ENCODE data around the gene JRKL. TPM values are rescaled to one million over a fixed set of nuclear protein-coding genes. Genes with fewer than 3 reads are reported as not detected.

Gene JRKL
- total RNA-seq, 4 donors from 2014 or later, result 2.4 to 27.7 (median 7.5) TPM

GRCh38 chr11:96342961-96343711, 46.7 kb upstream of the JRKL start, which contains the start of gene MAML2:
Gene MAML2 (minus strand): TSS chr11:96343195. CDS start chr11:96341895, 1,300 bp downstream.
- Histone ChIP-seq H3K9me3 (no peaks in the 10 kb centered on the region), H3K27ac (peak within 1 kb of the TSS; percentile 84 to 94), H3K36me3 (no peaks in the 10 kb centered on the region), H3K4me3 (peak within 1 kb of the TSS; percentile 49 to 61), H3K4me1 (no peaks in the 10 kb centered on the region), H3K27me3 (no peaks in the 10 kb centered on the region)
- peak; percentile 93 for DNase-seq
- intact Hi-C loops (cut with DNase I; ENCODE audit: low total_unique reads), result no loop called here
- TF ChIP-seq CTCF (IDR thresholded peaks at IDR 0.05), result peak; percentile 91 to 100 (median 96)
- peak in 1 of 2 donors; percentile 6 for TF ChIP-seq POLR2A (IDR thresholded peaks at IDR 0.05)

GRCh38 chr11:96356848-96357247, 33.0 kb upstream of the JRKL start:
- no peaks in the 10 kb centered on the region for H3K36me3 ChIP-seq

GRCh38 chr11:96357794-96358193, 32.0 kb upstream of the JRKL start:
- no peak overlapping the region for H3K27ac ChIP-seq
- H3K4me1 ChIP-seq, result no peaks in the 10 kb centered on the region
- no peaks in the 10 kb centered on the region for H3K36me3 ChIP-seq
- intact Hi-C loops (cut with DNase I; ENCODE audit: low total_unique reads), result no loop called here
- H3K4me3 ChIP-seq, result no peak overlapping the region
- H3K27me3 ChIP-seq, result no peaks in the 10 kb centered on the region
- DNase-seq, result no peak
- no peak for TF ChIP-seq POLR2A (IDR thresholded peaks at IDR 0.05)
- TF ChIP-seq CTCF (IDR thresholded peaks at IDR 0.05), result no peak
- no peaks in the 10 kb centered on the region for H3K9me3 ChIP-seq

More at GRCh38 chr11:96356848-96357247, 33.0 kb upstream of the JRKL start:
- TF ChIP-seq POLR2A (IDR thresholded peaks at IDR 0.05), result no peak
- no peak for TF ChIP-seq CTCF (IDR thresholded peaks at IDR 0.05)
- no peaks in the 10 kb centered on the region for H3K9me3 ChIP-seq
- intact Hi-C loops (cut with DNase I; ENCODE audit: low total_unique reads), result no loop called here
- H3K27me3 ChIP-seq, result no peaks in the 10 kb centered on the region
- H3K4me1 ChIP-seq, result no peaks in the 10 kb centered on the region
- H3K4me3 ChIP-seq, result no peak overlapping the region
- no peak for DNase-seq
- no peak overlapping the region for H3K27ac ChIP-seq

- intact Hi-C loops (cut with DNase I; ENCODE audit: low total_unique reads), result no loop called here
- Histone ChIP-seq H3K27ac (no peak overlapping the region), H3K27me3 (no peaks in the 10 kb centered on the region), H3K9me3 (no peaks in the 10 kb centered on the region), H3K4me1 (no peaks in the 10 kb centered on the region), H3K4me3 (no peak overlapping the region), H3K36me3 (no peaks in the 10 kb centered on the region)
- TF ChIP-seq POLR2A (IDR thresholded peaks at IDR 0.05), result no peak
- no peak for DNase-seq
Measured at GRCh38 chr11:96358321-96358720, 31.5 kb upstream of the JRKL start.

GRCh38 chr11:96361778-96362177, 28.0 kb upstream of the JRKL start:
- no peaks in the 10 kb centered on the region for H3K9me3 ChIP-seq
- no peak overlapping the region for H3K4me3 ChIP-seq
- intact Hi-C loops (cut with DNase I; ENCODE audit: low total_unique reads), result no loop called here
- no peaks in the 10 kb centered on the region for H3K4me1 ChIP-seq
- no peak for TF ChIP-seq CTCF (IDR thresholded peaks at IDR 0.05)
- no peak for TF ChIP-seq POLR2A (IDR thresholded peaks at IDR 0.05)
- no peak overlapping the region for H3K27ac ChIP-seq
- H3K27me3 ChIP-seq, result no peaks in the 10 kb centered on the region
- no peak for DNase-seq
- no peaks in the 10 kb centered on the region for H3K36me3 ChIP-seq
